GM12872 (cell line): ENCODE results near the gene THUMPD3.

Source experiments
- CTCF ChIP-seq: IDR thresholded peaks from 3 replicates; pipeline ENCODE4 v1.5.1; 2011; ENCODE audit warnings: low read depth, mild to moderate bottlenecking, low read length, moderate library complexity; ENCODE audit not compliant: insufficient read depth

The THUMPD3 gene

GRCh38 chr3:9346141-9346540, 16.7 kb upstream of the THUMPD3 start:
- no peak for TF ChIP-seq CTCF

- TF ChIP-seq CTCF = no peak
Observed at GRCh38 chr3:9347081-9347480, 15.8 kb upstream of the THUMPD3 start.

GRCh38 chr3:9347887-9348286, 15.0 kb upstream of the THUMPD3 start:
- no peak for TF ChIP-seq CTCF

- TF ChIP-seq CTCF = no peak
Observed at GRCh38 chr3:9349321-9350117, 13.3 kb upstream of the THUMPD3 start.

GRCh38 chr3:9351709-9352126, 11.1 kb upstream of the THUMPD3 start:
- no peak for TF ChIP-seq CTCF

- peak; percentile 86 for TF ChIP-seq CTCF
Observed at GRCh38 chr3:9352917-9353752, 9.7 kb upstream of the THUMPD3 start.

- TF ChIP-seq CTCF = no peak
Observed at GRCh38 chr3:9361691-9362388, 1.0 kb upstream of the THUMPD3 start.
